GM12873 (cell line): ENCODE measurements around the gene PCED1B.

Experiments
- TF ChIP-seq, protein P1 (sequence below): IDR thresholded peaks from 2 replicates; pipeline ENCODE4 v1.5.1; 2012; ENCODE audit warnings: low read depth, mild to moderate bottlenecking, moderate library complexity, low read length, control low read depth; ENCODE audit not compliant: insufficient read depth; ENCODE audit errors: missing control alignments

The PCED1B gene

DNA sequence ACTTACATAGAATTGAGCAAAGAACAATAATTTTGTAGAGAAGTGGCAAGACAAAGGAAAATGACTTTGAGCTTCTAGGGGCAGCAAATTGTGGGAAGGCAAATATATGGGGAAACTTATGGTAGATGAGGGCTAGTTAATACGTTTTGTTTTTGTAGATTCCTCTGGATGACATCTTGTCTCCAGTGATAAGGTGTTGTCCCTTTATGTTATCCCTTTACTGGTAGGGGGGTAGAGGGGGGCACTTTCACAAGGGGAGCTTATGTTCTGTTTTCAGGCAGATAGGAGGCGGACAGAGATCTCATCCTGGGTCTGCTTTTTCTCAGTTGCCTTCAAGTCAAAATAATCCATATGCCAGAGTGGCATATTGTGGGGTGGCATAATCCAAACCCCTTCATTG lies 106.8 kb downstream of the PCED1B start:
- TF ChIP-seq, protein P1, sequence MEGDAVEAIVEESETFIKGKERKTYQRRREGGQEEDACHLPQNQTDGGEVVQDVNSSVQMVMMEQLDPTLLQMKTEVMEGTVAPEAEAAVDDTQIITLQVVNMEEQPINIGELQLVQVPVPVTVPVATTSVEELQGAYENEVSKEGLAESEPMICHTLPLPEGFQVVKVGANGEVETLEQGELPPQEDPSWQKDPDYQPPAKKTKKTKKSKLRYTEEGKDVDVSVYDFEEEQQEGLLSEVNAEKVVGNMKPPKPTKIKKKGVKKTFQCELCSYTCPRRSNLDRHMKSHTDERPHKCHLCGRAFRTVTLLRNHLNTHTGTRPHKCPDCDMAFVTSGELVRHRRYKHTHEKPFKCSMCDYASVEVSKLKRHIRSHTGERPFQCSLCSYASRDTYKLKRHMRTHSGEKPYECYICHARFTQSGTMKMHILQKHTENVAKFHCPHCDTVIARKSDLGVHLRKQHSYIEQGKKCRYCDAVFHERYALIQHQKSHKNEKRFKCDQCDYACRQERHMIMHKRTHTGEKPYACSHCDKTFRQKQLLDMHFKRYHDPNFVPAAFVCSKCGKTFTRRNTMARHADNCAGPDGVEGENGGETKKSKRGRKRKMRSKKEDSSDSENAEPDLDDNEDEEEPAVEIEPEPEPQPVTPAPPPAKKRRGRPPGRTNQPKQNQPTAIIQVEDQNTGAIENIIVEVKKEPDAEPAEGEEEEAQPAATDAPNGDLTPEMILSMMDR, result no peak

DNA sequence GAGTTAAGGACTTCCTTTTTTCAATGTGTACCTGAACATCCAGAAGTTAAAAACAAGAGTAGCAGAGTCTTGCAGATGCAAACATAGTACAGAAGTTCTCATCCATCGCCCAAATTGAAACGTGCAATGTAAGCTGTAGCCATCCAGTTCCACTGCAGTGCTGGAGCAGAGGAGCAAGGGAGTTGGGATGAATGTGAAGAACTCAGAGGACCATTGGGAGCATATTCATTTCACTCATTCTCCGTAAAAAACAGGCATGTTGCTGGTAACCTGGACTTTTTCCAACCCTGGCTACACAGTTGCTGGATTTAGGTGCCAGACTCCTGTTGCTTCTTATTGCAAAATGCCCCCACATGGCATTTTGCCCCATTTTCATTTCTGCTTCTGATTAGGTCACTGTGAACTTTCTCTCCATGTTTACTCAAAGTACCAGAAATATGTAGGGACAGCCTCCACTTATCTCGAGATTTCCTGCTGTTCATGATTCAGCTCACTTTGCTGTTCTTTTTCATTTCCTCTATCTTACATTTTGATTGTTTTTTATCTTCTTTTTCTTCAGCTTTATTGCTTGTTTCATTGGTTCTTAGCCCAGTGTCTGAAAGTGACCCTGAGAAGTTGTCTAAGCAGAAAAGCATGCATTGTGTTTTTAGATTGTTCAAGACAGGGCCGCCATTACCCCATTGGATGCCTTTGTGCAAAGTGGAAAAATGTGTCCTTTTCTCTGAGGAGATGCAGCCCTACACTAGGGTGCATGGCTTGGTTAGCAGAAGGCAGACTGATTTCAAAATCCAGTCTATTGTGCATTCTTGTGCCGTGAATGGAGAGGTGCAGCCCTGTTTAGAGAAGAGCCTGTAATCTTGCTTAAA lies 109.4 kb downstream of the PCED1B start:
- TF ChIP-seq, protein P1, result no peak

DNA sequence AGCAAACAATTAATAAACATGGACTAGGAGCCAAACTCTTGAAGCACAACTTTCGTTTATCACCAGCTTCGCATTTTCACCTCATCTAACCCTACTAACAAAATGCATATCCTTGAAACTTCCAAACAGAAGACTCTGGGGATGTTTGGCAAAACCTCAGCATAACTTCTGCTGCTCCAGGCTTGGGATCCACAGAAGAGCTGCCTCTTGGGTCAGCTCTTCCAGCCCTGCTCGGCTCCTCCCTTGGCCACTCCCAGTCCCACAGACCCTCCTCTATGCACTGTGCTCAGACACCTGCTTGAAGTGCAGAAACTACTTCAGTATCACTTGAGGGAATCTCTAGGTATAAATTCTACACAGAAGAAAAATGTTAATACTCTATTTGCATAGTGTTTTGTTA lies 110.3 kb downstream of the PCED1B start:
- TF ChIP-seq, protein P1, result no peak

DNA sequence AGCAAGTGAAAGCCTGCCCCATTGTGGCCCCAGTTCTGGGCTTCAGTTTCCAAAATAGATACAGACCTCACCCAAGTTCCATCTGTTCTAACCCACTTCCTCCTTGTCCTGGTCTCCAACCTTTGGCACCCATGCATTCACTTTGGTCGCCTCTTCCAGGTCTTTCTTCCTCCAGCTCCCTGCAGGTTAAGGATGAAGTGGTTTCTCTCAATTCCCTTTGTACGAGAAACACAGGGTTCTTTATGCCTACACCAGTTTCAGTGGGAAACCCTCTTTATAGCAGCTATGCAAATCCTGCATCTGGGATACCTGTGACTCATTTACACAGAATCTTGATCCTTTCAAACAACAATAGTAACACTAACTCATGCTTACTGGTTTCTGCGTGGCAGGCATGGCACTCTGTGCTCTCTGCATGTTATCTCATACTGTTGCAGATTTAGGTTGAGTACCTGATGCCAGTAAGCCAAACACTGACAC lies 110.9 kb downstream of the PCED1B start:
- TF ChIP-seq, protein P1, result no peak

DNA sequence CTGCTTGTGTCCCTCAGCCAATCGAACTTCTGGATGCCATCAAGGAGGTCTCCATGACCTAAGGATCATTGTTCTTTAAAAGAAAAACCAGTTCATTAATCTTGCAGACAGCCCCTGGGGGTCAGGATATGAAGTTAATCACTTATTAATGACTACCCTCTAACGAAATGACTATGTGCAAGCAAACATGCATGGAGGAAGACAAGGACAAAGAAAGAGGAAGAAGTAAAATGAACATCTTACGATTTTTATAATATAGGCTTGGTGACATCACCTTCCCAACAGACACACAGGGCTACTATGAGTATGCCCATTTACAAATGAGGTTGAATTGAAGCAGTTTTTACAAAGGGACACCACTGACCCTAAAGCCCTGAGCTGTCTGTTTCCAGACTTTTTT lies 111.5 kb downstream of the PCED1B start:
- TF ChIP-seq, protein P1, result no peak

DNA sequence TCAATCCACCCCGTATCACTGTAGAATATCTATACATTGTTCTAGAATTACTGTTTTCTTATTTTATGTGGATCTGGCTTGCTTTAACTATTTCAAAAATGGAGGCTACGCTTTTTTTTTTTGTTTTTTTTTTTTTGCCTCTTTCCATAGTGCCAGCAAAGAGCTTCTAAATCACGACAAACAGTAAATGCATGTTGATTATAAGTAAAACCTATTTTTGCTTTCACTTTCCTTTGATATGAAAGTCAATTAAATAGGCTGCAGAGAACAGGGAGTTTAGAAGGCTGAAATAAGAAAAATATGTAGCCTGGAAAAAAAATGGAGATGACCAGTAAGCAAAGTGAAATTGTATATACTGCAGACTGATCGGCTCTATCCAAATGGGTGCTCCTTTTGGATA lies 112.6 kb downstream of the PCED1B start:
- TF ChIP-seq, protein P1, result no peak

DNA sequence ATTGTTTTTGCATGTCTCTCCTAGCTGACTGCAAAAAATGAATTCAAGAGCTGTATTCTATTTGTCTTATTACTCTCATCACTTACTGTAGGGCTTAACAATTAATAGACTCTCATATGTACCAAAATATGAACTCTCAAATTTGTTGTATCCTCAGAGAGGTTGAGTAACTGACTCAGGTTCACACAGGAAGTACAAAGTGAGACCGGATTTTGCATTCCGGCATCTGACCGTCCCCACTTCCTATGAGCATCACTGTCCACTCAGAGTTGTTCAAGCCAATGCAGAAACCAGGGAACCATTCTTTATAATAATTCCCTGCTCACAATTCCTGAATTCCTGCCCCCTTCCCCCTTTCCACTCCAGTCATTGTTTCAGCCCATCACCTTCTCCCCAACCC lies 113.6 kb downstream of the PCED1B start:
- TF ChIP-seq, protein P1, result no peak
